NT2/D1 (cell line): ENCODE measurements around the gene MAP1B.

Source experiments
- SUZ12 ChIP-seq: IDR thresholded peaks from 2 replicates; pipeline ENCODE4 v1.6.1; 2011; ENCODE audit not compliant: insufficient read length, insufficient read depth; ENCODE audit errors: extremely low read depth
- ZNF274 ChIP-seq: IDR thresholded peaks from 2 replicates; pipeline ENCODE4 v1.6.1; 2011; ENCODE audit warnings: mild to moderate bottlenecking, low read depth, low read length

DNA sequence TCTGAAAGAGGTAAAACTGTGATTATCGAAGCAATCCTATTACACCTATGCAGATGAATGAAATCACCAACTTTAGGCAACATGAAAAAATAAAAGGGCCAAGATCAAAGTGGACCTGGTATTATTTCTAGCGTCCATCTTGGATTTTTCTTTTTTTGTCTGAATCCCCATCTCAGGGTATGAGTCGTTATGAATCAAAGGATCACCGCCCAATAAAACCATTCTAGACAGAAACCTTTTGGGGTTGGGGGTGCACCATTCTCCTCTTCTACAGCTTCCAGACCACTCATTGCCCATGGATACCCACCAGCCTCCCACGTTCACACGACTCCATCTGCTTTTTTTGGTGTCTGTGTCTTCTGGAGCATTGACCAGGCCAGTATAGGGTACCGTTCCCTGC is 33.4 kb downstream of the MAP1B start:
- TF ChIP-seq ZNF274 (no peak), SUZ12 (no peak)
